Caco-2 (cell line): ENCODE measurements around the gene DYNLT3. TPM values are rescaled to one million over a fixed set of nuclear protein-coding genes. Genes with fewer than 3 reads are reported as not detected.

Experiments used
- BruUV-seq: library from RNA; stranded (reverse); fragments of 400-500 nt; replicated peaks from 2 replicates; lab custom pipeline; 2021; lab: Mats Ljungman, UMichigan
- CTCF ChIA-PET: fragments of 300-600 bp; sonication (Branson Sonifier 250); formaldehyde crosslinking; loops from one replicate; lab custom pipeline; 2022; ENCODE audit warnings: antibody characterized with exemption; lab: Charles Lee
- POLR2A ChIA-PET: fragments of 300-600 bp; sonication (Branson Sonifier 250); formaldehyde crosslinking; loops from one replicate; lab custom pipeline; 2022; ENCODE audit warnings: antibody characterized with exemption; lab: Charles Lee
- DNase-seq, 2 experiments: peaks; one replicate each; pipeline versions ENCODE4 v3.0.0 to v3.0.0-alpha.2; 2020 to 2022
- H3K27me3 ChIP-seq: replicated peaks from 2 replicates; pipeline ENCODE4 v1.6.0; 2011; ENCODE audit warnings: low read length; ENCODE audit not compliant: control insufficient read depth, insufficient read depth
- H3K36me3 ChIP-seq: 2 replicates; pipeline ENCODE4 v1.5.1; 2011; ENCODE audit warnings: low read length; ENCODE audit not compliant: control insufficient read depth, insufficient read depth
- H3K4me1 ChIP-seq: fragments of 250-450 bp; sonication (Bioruptor Pico); 2 replicates; pipeline ENCODE4 v1.5.1; 2020; ENCODE audit warnings: mild to moderate bottlenecking
- H3K4me3 ChIP-seq: 2 replicates; pipeline ENCODE4 v1.5.1; 2011; ENCODE audit warnings: low read depth, mild to moderate bottlenecking, control low read depth, low read length
- H3K9me3 ChIP-seq: fragments of 250-450 bp; sonication (Bioruptor Pico); 2 replicates; pipeline ENCODE4 v1.5.1; 2020; ENCODE audit warnings: mild to moderate bottlenecking, moderate library complexity
- H3K27ac Mint-ChIP-seq: one replicate; pipeline ENCODE4 v1.8.0; 2022; ENCODE audit warnings: mixed read lengths; ENCODE audit not compliant: unreplicated experiment
- H3K27me3 Mint-ChIP-seq: one replicate; pipeline ENCODE4 v1.8.0; 2022; ENCODE audit warnings: mixed read lengths; ENCODE audit not compliant: insufficient read depth, unreplicated experiment
- H3K36me3 Mint-ChIP-seq: one replicate; pipeline ENCODE4 v1.8.0; 2022; ENCODE audit warnings: mild to moderate bottlenecking, mixed read lengths; ENCODE audit not compliant: insufficient read depth, unreplicated experiment
- H3K4me1 Mint-ChIP-seq: one replicate; pipeline ENCODE4 v1.8.0; 2022; ENCODE audit warnings: low read depth, mixed read lengths; ENCODE audit not compliant: unreplicated experiment
- H3K4me3 Mint-ChIP-seq: one replicate; pipeline ENCODE4 v1.8.0; 2022; ENCODE audit warnings: mild to moderate bottlenecking, moderate library complexity, mixed read lengths; ENCODE audit not compliant: unreplicated experiment
- H3K9me3 Mint-ChIP-seq: one replicate; pipeline ENCODE4 v1.8.0; 2022; ENCODE audit warnings: mixed read lengths; ENCODE audit not compliant: unreplicated experiment
- intact Hi-C: fragments of 100-400 bp; cut with micrococcal nuclease; formaldehyde crosslinking; loops from one replicate; pipeline ENCODE4 v1.10.0; 2022; ENCODE audit not compliant: unreplicated experiment
- total RNA-seq: library from RNA; stranded (reverse); gene quantifications from 2 replicates; pipeline ENCODE4 v1.2.3, GENCODE V29; 2022
- TF ChIP-seq, protein P1 (sequence below), 2 experiments: fragments of 200-600 bp in 1 of 2; IDR thresholded peaks; 1 replicate in 1 of 2; 2 replicates in 1 of 2; pipeline versions ENCODE4 v1.5.1 to v1.8.0; 2011 to 2022; ENCODE audit warnings: antibody characterized with exemption in 1 of 2, control low read depth in 1 of 2, inconsistent platforms in 1 of 2, low read depth in 1 of 2, low read length in 1 of 2, mild to moderate bottlenecking in 1 of 2, moderate library complexity in 1 of 2; ENCODE audit not compliant: insufficient read depth in 1 of 2, severe bottlenecking in 1 of 2, unreplicated experiment in 1 of 2

Gene DYNLT3
- total RNA-seq, 1 experiment from 2014 or later = 26.9 TPM

DNA sequence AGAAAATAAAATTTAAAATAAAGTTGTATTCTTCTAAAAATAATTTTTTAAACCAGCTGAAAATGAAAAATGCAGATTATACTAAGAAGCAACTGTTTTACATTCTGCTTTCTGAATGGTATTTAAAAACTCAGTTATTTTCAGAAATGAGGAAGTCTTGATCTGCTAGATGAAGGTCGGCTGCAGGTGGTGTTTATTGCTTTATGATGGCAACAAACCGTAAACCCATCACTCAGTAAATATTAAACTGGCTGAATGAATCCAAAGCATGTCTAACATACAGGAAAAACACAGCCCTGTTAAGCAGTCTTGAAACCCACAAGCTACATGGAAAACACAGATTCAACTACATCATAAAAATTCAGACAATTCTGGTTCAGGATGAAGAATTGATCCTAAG, 29.3 kb downstream of the DYNLT3 start:
- BruUV-seq = no TSS peak
- no peak overlapping the region for H3K4me3 ChIP-seq
- Mint-ChIP-seq H3K27me3 (no peaks in the 10 kb centered on the region), H3K4me1 (no peaks in the 10 kb centered on the region), H3K4me3 (no peak overlapping the region), H3K9me3 (no peaks in the 10 kb centered on the region), H3K36me3 (no peaks in the 10 kb centered on the region), H3K27ac (no peak overlapping the region)
- TF ChIP-seq, protein P1, sequence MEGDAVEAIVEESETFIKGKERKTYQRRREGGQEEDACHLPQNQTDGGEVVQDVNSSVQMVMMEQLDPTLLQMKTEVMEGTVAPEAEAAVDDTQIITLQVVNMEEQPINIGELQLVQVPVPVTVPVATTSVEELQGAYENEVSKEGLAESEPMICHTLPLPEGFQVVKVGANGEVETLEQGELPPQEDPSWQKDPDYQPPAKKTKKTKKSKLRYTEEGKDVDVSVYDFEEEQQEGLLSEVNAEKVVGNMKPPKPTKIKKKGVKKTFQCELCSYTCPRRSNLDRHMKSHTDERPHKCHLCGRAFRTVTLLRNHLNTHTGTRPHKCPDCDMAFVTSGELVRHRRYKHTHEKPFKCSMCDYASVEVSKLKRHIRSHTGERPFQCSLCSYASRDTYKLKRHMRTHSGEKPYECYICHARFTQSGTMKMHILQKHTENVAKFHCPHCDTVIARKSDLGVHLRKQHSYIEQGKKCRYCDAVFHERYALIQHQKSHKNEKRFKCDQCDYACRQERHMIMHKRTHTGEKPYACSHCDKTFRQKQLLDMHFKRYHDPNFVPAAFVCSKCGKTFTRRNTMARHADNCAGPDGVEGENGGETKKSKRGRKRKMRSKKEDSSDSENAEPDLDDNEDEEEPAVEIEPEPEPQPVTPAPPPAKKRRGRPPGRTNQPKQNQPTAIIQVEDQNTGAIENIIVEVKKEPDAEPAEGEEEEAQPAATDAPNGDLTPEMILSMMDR (IDR thresholded peaks at IDR 0.05; ENCODE audit: insufficient read depth in 1 of 2, low read depth in 1 of 2, low read length in 1 of 2, severe bottlenecking in 1 of 2, unreplicated experiment in 1 of 2) = no peak
- intact Hi-C loops = no loop called here
- ChIA-PET POLR2A (no interaction called here), CTCF (no interaction called here)
- no peaks in the 10 kb centered on the region for H3K27me3 ChIP-seq
- no peaks in the 10 kb centered on the region for H3K36me3 ChIP-seq
- H3K4me1 ChIP-seq = no peaks in the 10 kb centered on the region
- H3K9me3 ChIP-seq = no peaks in the 10 kb centered on the region
- peak in 1 of 2 experiments; percentile 1 for DNase-seq

DNA sequence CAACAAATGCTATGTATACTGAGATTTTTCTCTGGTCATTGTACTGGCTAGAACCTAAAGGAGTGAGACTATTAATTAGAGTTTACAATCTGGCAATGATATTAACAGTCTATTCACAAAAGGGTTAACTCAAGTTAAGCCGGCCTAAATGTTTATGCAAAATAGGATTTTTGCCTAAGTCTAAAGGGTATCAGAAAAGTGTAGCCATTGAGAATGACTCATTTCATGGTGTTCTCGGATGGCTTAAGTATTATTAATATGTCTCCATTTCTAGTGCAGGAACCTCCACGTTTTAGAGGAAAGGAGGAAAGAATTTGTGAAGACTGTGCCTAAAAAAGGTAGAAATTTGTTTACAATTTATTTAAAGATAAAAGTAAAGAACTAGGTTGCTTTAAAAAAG, 29.8 kb downstream of the DYNLT3 start:
- H3K4me3 ChIP-seq = no peak overlapping the region
- no peak overlapping the region for H3K27ac Mint-ChIP-seq
- H3K4me1 ChIP-seq = no peaks in the 10 kb centered on the region
- TF ChIP-seq, protein P1 (IDR thresholded peaks at IDR 0.05; ENCODE audit: insufficient read depth in 1 of 2, low read depth in 1 of 2, low read length in 1 of 2, severe bottlenecking in 1 of 2, unreplicated experiment in 1 of 2) = no peak
- H3K4me1 Mint-ChIP-seq = no peaks in the 10 kb centered on the region
- POLR2A ChIA-PET = no interaction called here
- BruUV-seq = no TSS peak
- H3K36me3 ChIP-seq = no peaks in the 10 kb centered on the region
- CTCF ChIA-PET = no interaction called here
- H3K27me3 ChIP-seq = no peaks in the 10 kb centered on the region
- intact Hi-C loops = no loop called here
- no peaks in the 10 kb centered on the region for H3K27me3 Mint-ChIP-seq
- no peak for DNase-seq
- no peak overlapping the region for H3K4me3 Mint-ChIP-seq
- no peaks in the 10 kb centered on the region for H3K36me3 Mint-ChIP-seq
- H3K9me3 Mint-ChIP-seq = no peaks in the 10 kb centered on the region
- no peaks in the 10 kb centered on the region for H3K9me3 ChIP-seq

DNA sequence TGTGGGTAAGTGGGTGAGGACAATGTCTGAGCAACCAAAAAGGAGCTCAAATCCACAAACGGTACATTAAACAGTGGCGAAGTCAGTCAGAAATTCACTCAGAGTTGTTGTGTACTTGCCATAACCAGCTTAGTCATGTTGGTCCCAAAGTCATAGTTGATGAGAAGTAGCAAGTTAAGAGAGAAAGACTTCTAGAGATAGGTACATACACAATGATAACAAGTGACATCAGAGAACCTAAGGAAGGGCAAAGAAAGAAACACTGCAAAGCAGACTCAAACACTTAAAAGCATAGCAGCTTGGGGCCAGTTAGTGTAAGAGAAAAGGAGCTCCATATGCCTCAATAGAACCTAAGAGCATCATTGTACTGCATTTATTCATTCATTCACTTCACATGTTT, 30.2 kb downstream of the DYNLT3 start:
- Histone ChIP-seq H3K27me3 (no peaks in the 10 kb centered on the region), H3K36me3 (no peaks in the 10 kb centered on the region), H3K4me1 (no peaks in the 10 kb centered on the region), H3K9me3 (no peaks in the 10 kb centered on the region), H3K4me3 (no peak overlapping the region)
- BruUV-seq = no TSS peak
- ChIA-PET CTCF (no interaction called here), POLR2A (no interaction called here)
- intact Hi-C loops = no loop called here
- Mint-ChIP-seq H3K4me3 (no peak overlapping the region), H3K27me3 (no peaks in the 10 kb centered on the region), H3K27ac (no peak overlapping the region), H3K4me1 (no peaks in the 10 kb centered on the region), H3K36me3 (no peaks in the 10 kb centered on the region), H3K9me3 (no peaks in the 10 kb centered on the region)
- TF ChIP-seq, protein P1 (IDR thresholded peaks at IDR 0.05; ENCODE audit: insufficient read depth in 1 of 2, low read depth in 1 of 2, low read length in 1 of 2, severe bottlenecking in 1 of 2, unreplicated experiment in 1 of 2) = no peak
- no peak for DNase-seq
